Measurements from ENCODE around the gene SLC24A3.

The SLC24A3 gene

GRCh38 chr20:19492116-19492515, 279.7 kb downstream of the SLC24A3 start:
- no peaks in the 10 kb centered on the region for H3K4me1 Mint-ChIP-seq (ENCODE audit: low read depth)
- no peaks in the 10 kb centered on the region for H3K36me3 Mint-ChIP-seq (ENCODE audit: low read depth)
- H3K27ac Mint-ChIP-seq = no peak overlapping the region
- no peaks in the 10 kb centered on the region for H3K27me3 Mint-ChIP-seq
- H3K4me3 Mint-ChIP-seq = no peak overlapping the region
- H3K9me3 Mint-ChIP-seq = no peaks in the 10 kb centered on the region

- H3K27me3 Mint-ChIP-seq = no peaks in the 10 kb centered on the region
- no peaks in the 10 kb centered on the region for H3K36me3 Mint-ChIP-seq (ENCODE audit: low read depth)
- no peak overlapping the region for H3K27ac Mint-ChIP-seq
- H3K4me1 Mint-ChIP-seq (ENCODE audit: low read depth) = no peaks in the 10 kb centered on the region
- H3K9me3 Mint-ChIP-seq = no peaks in the 10 kb centered on the region
- H3K4me3 Mint-ChIP-seq = no peak overlapping the region
These were observed 280.4 kb downstream of the SLC24A3 start for GRCh38 chr20:19492687-19493336.

- Mint-ChIP-seq H3K9me3 (no peaks in the 10 kb centered on the region), H3K36me3 (ENCODE audit: low read depth) (no peaks in the 10 kb centered on the region), H3K27ac (no peak overlapping the region), H3K27me3 (no peaks in the 10 kb centered on the region), H3K4me3 (no peak overlapping the region), H3K4me1 (ENCODE audit: low read depth) (no peaks in the 10 kb centered on the region)
These were observed 281.5 kb downstream of the SLC24A3 start for GRCh38 chr20:19493794-19494495.

GRCh38 chr20:19495905-19496703, 283.7 kb downstream of the SLC24A3 start:
- Mint-ChIP-seq H3K9me3 (peaks cover 4% of the 10 kb centered on the region), H3K4me3 (no peak overlapping the region), H3K36me3 (ENCODE audit: low read depth) (no peaks in the 10 kb centered on the region), H3K27ac (no peak overlapping the region), H3K4me1 (ENCODE audit: low read depth) (no peaks in the 10 kb centered on the region), H3K27me3 (no peaks in the 10 kb centered on the region)

GRCh38 chr20:19497064-19497463, 284.6 kb downstream of the SLC24A3 start:
- H3K27me3 Mint-ChIP-seq = no peaks in the 10 kb centered on the region

GRCh38 chr20:19498756-19499155, 286.3 kb downstream of the SLC24A3 start:
- H3K27ac Mint-ChIP-seq = no peak overlapping the region
- peaks cover 4% of the 10 kb centered on the region for H3K9me3 Mint-ChIP-seq
- no peaks in the 10 kb centered on the region for H3K4me1 Mint-ChIP-seq (ENCODE audit: low read depth)
- H3K27me3 Mint-ChIP-seq = no peaks in the 10 kb centered on the region
- H3K4me3 Mint-ChIP-seq = no peak overlapping the region
- no peaks in the 10 kb centered on the region for H3K36me3 Mint-ChIP-seq (ENCODE audit: low read depth)

More at GRCh38 chr20:19497064-19497463, 284.6 kb downstream of the SLC24A3 start:
- Mint-ChIP-seq H3K36me3 (ENCODE audit: low read depth) (no peaks in the 10 kb centered on the region), H3K9me3 (peaks cover 4% of the 10 kb centered on the region), H3K27ac (no peak overlapping the region), H3K4me1 (ENCODE audit: low read depth) (no peaks in the 10 kb centered on the region), H3K4me3 (no peak overlapping the region)

GRCh38 chr20:19501476-19502115, 289.2 kb downstream of the SLC24A3 start:
- no peak overlapping the region for H3K4me3 Mint-ChIP-seq
- H3K27me3 Mint-ChIP-seq = no peaks in the 10 kb centered on the region
- no peaks in the 10 kb centered on the region for H3K36me3 Mint-ChIP-seq (ENCODE audit: low read depth)
- no peaks in the 10 kb centered on the region for H3K4me1 Mint-ChIP-seq (ENCODE audit: low read depth)
- H3K27ac Mint-ChIP-seq = no peak overlapping the region
- peaks cover 4% of the 10 kb centered on the region for H3K9me3 Mint-ChIP-seq

- Mint-ChIP-seq H3K9me3 (peaks cover 4% of the 10 kb centered on the region), H3K4me3 (no peak overlapping the region), H3K4me1 (ENCODE audit: low read depth) (no peaks in the 10 kb centered on the region), H3K27me3 (no peaks in the 10 kb centered on the region), H3K27ac (no peak overlapping the region), H3K36me3 (ENCODE audit: low read depth) (no peaks in the 10 kb centered on the region)
These were observed 289.7 kb downstream of the SLC24A3 start for GRCh38 chr20:19502169-19502568.

- H3K27me3 Mint-ChIP-seq = no peaks in the 10 kb centered on the region
- no peak overlapping the region for H3K4me3 Mint-ChIP-seq
- H3K36me3 Mint-ChIP-seq (ENCODE audit: low read depth) = no peaks in the 10 kb centered on the region
- H3K9me3 Mint-ChIP-seq = peaks cover 4% of the 10 kb centered on the region
- no peaks in the 10 kb centered on the region for H3K4me1 Mint-ChIP-seq (ENCODE audit: low read depth)
- H3K27ac Mint-ChIP-seq = no peak overlapping the region
These were observed 291.8 kb downstream of the SLC24A3 start for GRCh38 chr20:19504251-19504650.

GRCh38 chr20:19506021-19506420, 293.6 kb downstream of the SLC24A3 start:
- H3K36me3 Mint-ChIP-seq (ENCODE audit: low read depth) = no peaks in the 10 kb centered on the region
- no peaks in the 10 kb centered on the region for H3K4me1 Mint-ChIP-seq (ENCODE audit: low read depth)
- no peak overlapping the region for H3K27ac Mint-ChIP-seq
- no peak overlapping the region for H3K4me3 Mint-ChIP-seq
- H3K9me3 Mint-ChIP-seq = no peaks in the 10 kb centered on the region
- H3K27me3 Mint-ChIP-seq = no peaks in the 10 kb centered on the region

GRCh38 chr20:19508449-19508848, 296.0 kb downstream of the SLC24A3 start:
- Mint-ChIP-seq H3K4me1 (ENCODE audit: low read depth) (no peaks in the 10 kb centered on the region), H3K9me3 (no peaks in the 10 kb centered on the region), H3K4me3 (no peak overlapping the region), H3K36me3 (ENCODE audit: low read depth) (no peaks in the 10 kb centered on the region), H3K27me3 (no peaks in the 10 kb centered on the region), H3K27ac (no peak overlapping the region)

- H3K27me3 Mint-ChIP-seq = no peaks in the 10 kb centered on the region
- no peak overlapping the region for H3K4me3 Mint-ChIP-seq
- no peaks in the 10 kb centered on the region for H3K4me1 Mint-ChIP-seq (ENCODE audit: low read depth)
- H3K27ac Mint-ChIP-seq = no peak overlapping the region
- H3K9me3 Mint-ChIP-seq = no peaks in the 10 kb centered on the region
- H3K36me3 Mint-ChIP-seq (ENCODE audit: low read depth) = no peaks in the 10 kb centered on the region
These were observed 298.2 kb downstream of the SLC24A3 start for GRCh38 chr20:19510611-19511010.

GRCh38 chr20:19511931-19512330, 299.5 kb downstream of the SLC24A3 start:
- H3K4me3 Mint-ChIP-seq = no peak overlapping the region
- peaks cover 4% of the 10 kb centered on the region for H3K9me3 Mint-ChIP-seq
- H3K4me1 Mint-ChIP-seq (ENCODE audit: low read depth) = no peaks in the 10 kb centered on the region
- no peak overlapping the region for H3K27ac Mint-ChIP-seq
- H3K36me3 Mint-ChIP-seq (ENCODE audit: low read depth) = no peaks in the 10 kb centered on the region
- no peaks in the 10 kb centered on the region for H3K27me3 Mint-ChIP-seq

GRCh38 chr20:19512886-19513677, 300.6 kb downstream of the SLC24A3 start:
- Mint-ChIP-seq H3K4me1 (ENCODE audit: low read depth) (no peaks in the 10 kb centered on the region), H3K27me3 (no peaks in the 10 kb centered on the region), H3K9me3 (peaks cover 4% of the 10 kb centered on the region), H3K27ac (no peak overlapping the region), H3K4me3 (no peak overlapping the region), H3K36me3 (ENCODE audit: low read depth) (no peaks in the 10 kb centered on the region)

All from stimulated activated naive CD8-positive, alpha-beta T cell treated with anti-CD3 and anti-CD28 coated beads, Interleukin-15, Interleukin-2, amounts not matched to agents 100 ng/mL and 50 ng/mL, for 24 hours (primary cell).